Stimulated activated effector memory CD8-positive, alpha-beta T cell treated with anti-CD3 and anti-CD28 coated beads, Interleukin-12 subunit alpha, Interleukin-12 subunit beta, amount 100 ng/mL, for 72 hours (primary cell): ENCODE results near the gene RHEX.
"Not testable (repeated sequence)": the region's sequence is repeated elsewhere in the genome, so short reads cannot be mapped to it uniquely, and the experiment has no call there.

Experiments used
- ATAC-seq: fragments of 150-1000 bp; cut with Tn5 transposase; 2 replicates; pipeline ENCODE4 v1.10.0; 2021
- DNase-seq, 2 donors: peaks; one replicate each; pipeline ENCODE4 v3.0.0; 2021 to 2022; ENCODE audit warnings: low spot score in 2 of 2
- H3K27ac Mint-ChIP-seq: one replicate; pipeline ENCODE4 v1.8.0; 2022; ENCODE audit warnings: mild to moderate bottlenecking, mixed read lengths
- H3K36me3 Mint-ChIP-seq: one replicate; pipeline ENCODE4 v1.8.0; 2022; ENCODE audit warnings: mild to moderate bottlenecking, mixed read lengths
- H3K4me1 Mint-ChIP-seq: one replicate; pipeline ENCODE4 v1.8.0; 2022; ENCODE audit warnings: mixed read lengths
- H3K4me3 Mint-ChIP-seq: one replicate; pipeline ENCODE4 v1.8.0; 2022; ENCODE audit warnings: mild to moderate bottlenecking, mixed read lengths
- H3K9me3 Mint-ChIP-seq: one replicate; pipeline ENCODE4 v1.8.0; 2022; ENCODE audit warnings: mixed read lengths

RHEX gene

GRCh38 chr1:206064501-206064900 is 11.5 kb downstream of the RHEX start:
- ATAC-seq, H3K9me3 Mint-ChIP-seq, H3K4me3 Mint-ChIP-seq, H3K27ac Mint-ChIP-seq, H3K4me1 Mint-ChIP-seq, H3K36me3 Mint-ChIP-seq, DNase-seq: not testable (repeated sequence)

GRCh38 chr1:206065547-206066145 is 12.7 kb downstream of the RHEX start:
- DNase-seq = no peak
- Mint-ChIP-seq H3K36me3 (no peaks in the 10 kb centered on the region), H3K4me3 (no peak overlapping the region), H3K4me1 (no peaks in the 10 kb centered on the region), H3K27ac (no peak overlapping the region), H3K9me3 (no peaks in the 10 kb centered on the region)
- no peak for ATAC-seq

GRCh38 chr1:206066479-206067171 is 13.7 kb downstream of the RHEX start:
- DNase-seq (no peak), ATAC-seq (peak; percentile 75)
- Mint-ChIP-seq H3K36me3 (no peaks in the 10 kb centered on the region), H3K4me3 (no peak overlapping the region), H3K9me3 (no peaks in the 10 kb centered on the region), H3K27ac (no peak overlapping the region), H3K4me1 (no peaks in the 10 kb centered on the region)

GRCh38 chr1:206067486-206068227 is 14.7 kb downstream of the RHEX start:
- DNase-seq (no peak), ATAC-seq (no peak)
- no peak overlapping the region for H3K27ac Mint-ChIP-seq
- H3K4me1 Mint-ChIP-seq = no peaks in the 10 kb centered on the region
- H3K4me3 Mint-ChIP-seq = no peak overlapping the region
- H3K36me3 Mint-ChIP-seq = no peaks in the 10 kb centered on the region
- no peaks in the 10 kb centered on the region for H3K9me3 Mint-ChIP-seq

GRCh38 chr1:206068314-206068713 is 15.3 kb downstream of the RHEX start:
- ATAC-seq = no peak
- no peak overlapping the region for H3K27ac Mint-ChIP-seq
- no peaks in the 10 kb centered on the region for H3K36me3 Mint-ChIP-seq
- DNase-seq = no peak
- H3K4me3 Mint-ChIP-seq = no peak overlapping the region
- H3K9me3 Mint-ChIP-seq = no peaks in the 10 kb centered on the region
- H3K4me1 Mint-ChIP-seq = no peaks in the 10 kb centered on the region

- no peaks in the 10 kb centered on the region for H3K4me1 Mint-ChIP-seq
- H3K4me3 Mint-ChIP-seq = no peak overlapping the region
- no peaks in the 10 kb centered on the region for H3K36me3 Mint-ChIP-seq
- no peaks in the 10 kb centered on the region for H3K9me3 Mint-ChIP-seq
- ATAC-seq (no peak), DNase-seq (no peak)
- H3K27ac Mint-ChIP-seq = no peak overlapping the region
These were observed 17.8 kb downstream of the RHEX start for GRCh38 chr1:206070627-206071304.

- no peak for ATAC-seq
- H3K36me3 Mint-ChIP-seq = no peaks in the 10 kb centered on the region
- DNase-seq = no peak
- no peak overlapping the region for H3K27ac Mint-ChIP-seq
- no peak overlapping the region for H3K4me3 Mint-ChIP-seq
- peaks cover 4% of the 10 kb centered on the region for H3K4me1 Mint-ChIP-seq
- H3K9me3 Mint-ChIP-seq = no peaks in the 10 kb centered on the region
These were observed 21.9 kb downstream of the RHEX start for GRCh38 chr1:206074839-206075238.

- H3K4me1 Mint-ChIP-seq = peaks cover 17% of the 10 kb centered on the region
- H3K36me3 Mint-ChIP-seq = no peaks in the 10 kb centered on the region
- no peak overlapping the region for H3K4me3 Mint-ChIP-seq
- DNase-seq (no peak), ATAC-seq (no peak)
- H3K9me3 Mint-ChIP-seq = no peaks in the 10 kb centered on the region
- no peak overlapping the region for H3K27ac Mint-ChIP-seq
These were observed 23.1 kb downstream of the RHEX start for GRCh38 chr1:206075786-206076755.

GRCh38 chr1:206079135-206079534 is 26.2 kb downstream of the RHEX start:
- Mint-ChIP-seq H3K36me3 (no peaks in the 10 kb centered on the region), H3K27ac (no peak overlapping the region), H3K4me3 (no peak overlapping the region), H3K4me1 (peaks cover 17% of the 10 kb centered on the region), H3K9me3 (no peaks in the 10 kb centered on the region)
- no peak for ATAC-seq
- DNase-seq = no peak

- no peak overlapping the region for H3K27ac Mint-ChIP-seq
- no peaks in the 10 kb centered on the region for H3K36me3 Mint-ChIP-seq
- DNase-seq (no peak), ATAC-seq (no peak)
- no peak overlapping the region for H3K4me3 Mint-ChIP-seq
- peaks cover 17% of the 10 kb centered on the region for H3K4me1 Mint-ChIP-seq
- H3K9me3 Mint-ChIP-seq = no peaks in the 10 kb centered on the region
These were observed 27.2 kb downstream of the RHEX start for GRCh38 chr1:206080026-206080820.

- DNase-seq = no peak
- H3K4me3 Mint-ChIP-seq = no peak overlapping the region
- H3K36me3 Mint-ChIP-seq = no peaks in the 10 kb centered on the region
- no peak for ATAC-seq
- H3K9me3 Mint-ChIP-seq = no peaks in the 10 kb centered on the region
- H3K27ac Mint-ChIP-seq = no peak overlapping the region
- peaks cover 17% of the 10 kb centered on the region for H3K4me1 Mint-ChIP-seq
These were observed 28.9 kb downstream of the RHEX start for GRCh38 chr1:206081856-206082255.

- H3K27ac Mint-ChIP-seq = no peak overlapping the region
- DNase-seq = no peak
- no peaks in the 10 kb centered on the region for H3K36me3 Mint-ChIP-seq
- H3K9me3 Mint-ChIP-seq = no peaks in the 10 kb centered on the region
- peaks cover 17% of the 10 kb centered on the region for H3K4me1 Mint-ChIP-seq
- no peak overlapping the region for H3K4me3 Mint-ChIP-seq
- ATAC-seq = no peak
These were observed 30.1 kb downstream of the RHEX start for GRCh38 chr1:206082831-206083695.

GRCh38 chr1:206083750-206084149 is 30.8 kb downstream of the RHEX start:
- H3K4me1 Mint-ChIP-seq = peaks cover 17% of the 10 kb centered on the region
- no peak overlapping the region for H3K27ac Mint-ChIP-seq
- H3K9me3 Mint-ChIP-seq = no peaks in the 10 kb centered on the region
- H3K36me3 Mint-ChIP-seq = no peaks in the 10 kb centered on the region
- ATAC-seq (no peak), DNase-seq (no peak)
- no peak overlapping the region for H3K4me3 Mint-ChIP-seq
